GM12873 (cell line): ENCODE results near the gene XIAP.

Source experiments
- CTCF ChIP-seq: IDR thresholded peaks from 2 replicates; pipeline ENCODE4 v1.5.1; 2012; ENCODE audit warnings: low read depth, mild to moderate bottlenecking, moderate library complexity, low read length, control low read depth; ENCODE audit not compliant: insufficient read depth; ENCODE audit errors: missing control alignments

The XIAP gene

GRCh38 chrX:123860983-123861382, 1.1 kb downstream of the XIAP start:
- TF ChIP-seq CTCF = no peak

- TF ChIP-seq CTCF = no peak
These were observed 9.6 kb downstream of the XIAP start for GRCh38 chrX:123869488-123869887.

- TF ChIP-seq CTCF = no peak
These were observed 11.5 kb downstream of the XIAP start for GRCh38 chrX:123871309-123871708.

- no peak for TF ChIP-seq CTCF
These were observed 14.1 kb downstream of the XIAP start for GRCh38 chrX:123873956-123874355.

GRCh38 chrX:123876177-123876576, 16.3 kb downstream of the XIAP start:
- no peak for TF ChIP-seq CTCF

- TF ChIP-seq CTCF = no peak
These were observed 17.0 kb downstream of the XIAP start for GRCh38 chrX:123876844-123877243.

GRCh38 chrX:123878252-123878721, 18.4 kb downstream of the XIAP start:
- TF ChIP-seq CTCF = no peak

GRCh38 chrX:123881330-123881729, 21.5 kb downstream of the XIAP start:
- TF ChIP-seq CTCF = no peak
